Progenitor cell of endocrine pancreas (in vitro differentiated cells): ENCODE results near the gene ZIC1. TPM values are rescaled to one million over a fixed set of nuclear protein-coding genes. Genes with fewer than 3 reads are reported as not detected.

Experiments
- DNase-seq: peaks from one replicate; pipeline ENCODE4 v3.0.0; 2021; ENCODE audit warnings: low spot score; ENCODE audit not compliant: unreplicated experiment
- H3K27ac Mint-ChIP-seq: 2 replicates; pipeline ENCODE4 v1.8.0; 2021; ENCODE audit warnings: mild to moderate bottlenecking, moderate library complexity, mixed read lengths
- H3K27me3 Mint-ChIP-seq: 2 replicates; pipeline ENCODE4 v1.8.0; 2021; ENCODE audit warnings: mixed read lengths
- H3K36me3 Mint-ChIP-seq: 2 replicates; pipeline ENCODE4 v1.8.0; 2022; ENCODE audit warnings: mixed read lengths; ENCODE audit not compliant: insufficient read depth
- H3K4me1 Mint-ChIP-seq: 2 replicates; pipeline ENCODE4 v1.8.0; 2021; ENCODE audit warnings: low read depth, mixed read lengths
- H3K4me3 Mint-ChIP-seq: 2 replicates; pipeline ENCODE4 v1.8.0; 2021; ENCODE audit warnings: low read depth, mild to moderate bottlenecking, moderate library complexity, mixed read lengths
- H3K9me3 Mint-ChIP-seq: 2 replicates; pipeline ENCODE4 v1.8.0; 2021; ENCODE audit warnings: low read depth, mixed read lengths
- CTCF ChIP-seq: fragments of 200-600 bp; sonication (generic); IDR thresholded peaks from one replicate; pipeline ENCODE4 v1.5.0; 2021; ENCODE audit warnings: antibody characterized with exemption, mild to moderate bottlenecking; ENCODE audit not compliant: unreplicated experiment
- total RNA-seq: library from RNA; stranded (reverse); gene quantifications from 2 replicates; pipeline ENCODE4 v1.2.1, GENCODE V29; 2021

ZIC1 gene
- total RNA-seq, 1 donor from 2014 or later = 0.77 TPM

GRCh38 chr3:147380977-147381376 is 28.2 kb upstream of the ZIC1 start:
- Mint-ChIP-seq H3K9me3 (no peaks in the 10 kb centered on the region), H3K4me1 (no peaks in the 10 kb centered on the region), H3K4me3 (no peak overlapping the region), H3K36me3 (no peaks in the 10 kb centered on the region), H3K27ac (no peak overlapping the region), H3K27me3 (peaks cover 99% of the 10 kb centered on the region)
- no peak for TF ChIP-seq CTCF
- no peak for DNase-seq

DNA sequence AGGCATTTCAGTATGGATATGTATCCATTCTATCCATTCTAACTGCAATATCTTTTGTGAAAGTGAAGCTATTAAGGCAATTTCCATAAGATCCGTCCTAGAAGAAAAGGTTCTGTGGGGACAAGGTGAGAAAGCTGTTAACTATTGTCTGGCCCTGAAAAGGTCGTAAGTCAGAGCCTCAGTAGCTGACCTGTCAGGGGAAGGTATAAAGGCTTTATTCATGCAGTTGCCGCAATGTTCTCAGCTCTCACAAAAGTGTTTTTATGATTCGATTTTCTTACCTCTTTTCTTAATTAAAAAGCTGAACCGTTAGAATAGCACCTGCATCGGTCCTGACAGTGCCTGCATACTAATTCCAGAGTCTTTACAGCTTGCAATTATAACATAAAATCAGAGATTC is 27.6 kb upstream of the ZIC1 start:
- peaks cover 99% of the 10 kb centered on the region for H3K27me3 Mint-ChIP-seq
- H3K4me1 Mint-ChIP-seq = no peaks in the 10 kb centered on the region

GRCh38 chr3:147383617-147384016 is 25.5 kb upstream of the ZIC1 start:
- H3K36me3 Mint-ChIP-seq = no peaks in the 10 kb centered on the region
- H3K4me3 Mint-ChIP-seq = no peak overlapping the region
- peaks cover 99% of the 10 kb centered on the region for H3K27me3 Mint-ChIP-seq
- H3K4me1 Mint-ChIP-seq = no peaks in the 10 kb centered on the region
- no peak overlapping the region for H3K27ac Mint-ChIP-seq
- H3K9me3 Mint-ChIP-seq = no peaks in the 10 kb centered on the region
- no peak for DNase-seq
- peak; percentile 50 for TF ChIP-seq CTCF

More for the DNA sequence above, 27.6 kb upstream of the ZIC1 start:
- TF ChIP-seq CTCF = no peak
- no peaks in the 10 kb centered on the region for H3K9me3 Mint-ChIP-seq
- H3K36me3 Mint-ChIP-seq = no peaks in the 10 kb centered on the region
- no peak overlapping the region for H3K27ac Mint-ChIP-seq
- DNase-seq = no peak
- H3K4me3 Mint-ChIP-seq = no peak overlapping the region

DNA sequence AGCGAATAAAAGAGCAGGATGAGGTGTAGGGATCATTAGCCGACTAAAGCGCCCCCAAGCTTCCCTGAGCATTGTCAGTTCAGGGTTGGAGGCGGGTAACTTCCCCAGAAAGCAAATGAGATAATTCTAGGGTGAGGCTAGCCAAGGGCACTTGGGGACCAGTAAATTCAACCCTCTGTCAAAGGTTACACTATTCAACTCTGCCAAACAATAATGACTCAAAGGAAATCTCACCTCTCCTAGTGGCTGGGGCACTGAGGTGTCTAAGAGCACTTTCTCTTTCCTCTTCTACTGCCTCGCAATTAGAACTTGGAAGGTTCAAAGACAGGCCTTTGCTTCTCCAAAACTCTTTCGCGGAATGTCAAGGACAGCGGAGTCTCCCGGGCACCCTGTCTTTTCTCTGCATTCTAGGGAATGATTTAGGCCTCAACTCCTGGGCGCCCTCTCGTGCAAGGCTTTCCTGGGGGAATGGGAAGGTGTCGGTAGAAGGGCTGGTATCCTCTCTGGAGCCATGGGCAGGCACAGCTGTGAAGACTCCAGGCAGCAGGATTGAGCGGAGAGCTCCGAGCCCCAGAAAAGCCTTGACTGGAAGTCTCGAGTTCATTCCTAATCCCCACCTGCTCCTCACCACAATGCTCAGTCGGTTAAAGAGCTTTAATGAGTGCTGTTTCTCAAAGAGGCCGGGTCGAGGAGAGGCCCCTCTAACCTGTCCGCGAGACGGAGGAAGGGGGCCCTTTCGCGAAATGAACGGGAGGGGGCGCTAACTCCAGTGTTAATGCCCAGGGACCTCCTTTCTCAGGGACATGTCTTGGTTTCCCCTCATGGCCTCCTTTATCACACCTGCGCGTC is 24.7 kb upstream of the ZIC1 start:
- Mint-ChIP-seq H3K4me3 (no peak overlapping the region), H3K4me1 (no peaks in the 10 kb centered on the region)

More for the DNA sequence above, 24.7 kb upstream of the ZIC1 start:
- Mint-ChIP-seq H3K27me3 (peaks cover 99% of the 10 kb centered on the region), H3K9me3 (no peaks in the 10 kb centered on the region), H3K36me3 (no peaks in the 10 kb centered on the region), H3K27ac (no peak overlapping the region)
- no peak for DNase-seq
- peak; percentile 46 for TF ChIP-seq CTCF
